ENCODE data around the gene DTX4.
"Not testable (repeated sequence)": the region's sequence is repeated elsewhere in the genome, so short reads cannot be mapped to it uniquely, and the experiment has no call there.

Gene DTX4

GRCh38 chr11:59171508-59172322, at the start of gene DTX4:
TSS of gene DTX4 (plus strand) at chr11:59172132. CDS start at chr11:59172596, 464 bp downstream.
- DNase-seq: peak; percentile 89

- peak; percentile 90 for DNase-seq
Measured at GRCh38 chr11:59135648-59136461, 36.1 kb upstream of the DTX4 start.

DNA sequence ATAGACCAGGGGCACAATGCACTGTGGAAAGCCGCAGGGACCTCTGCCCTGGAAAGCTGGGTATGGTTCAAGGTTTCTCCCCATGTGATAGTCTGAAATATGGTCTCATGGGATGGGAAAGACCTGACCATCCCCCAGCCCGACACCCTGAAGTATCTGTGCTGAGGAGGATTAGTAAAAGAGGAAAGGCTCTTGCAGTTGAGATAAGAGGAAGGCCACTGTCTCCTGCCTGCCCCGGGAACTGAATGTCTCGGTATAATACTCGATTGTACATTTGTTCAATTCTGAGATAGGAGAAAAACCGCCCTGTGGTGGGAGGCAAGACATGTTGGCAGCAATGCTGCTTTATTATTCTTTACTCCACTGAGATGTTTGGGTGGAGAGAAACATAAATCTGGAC, 35.4 kb upstream of the DTX4 start:
- not testable (repeated sequence) for DNase-seq

DNA sequence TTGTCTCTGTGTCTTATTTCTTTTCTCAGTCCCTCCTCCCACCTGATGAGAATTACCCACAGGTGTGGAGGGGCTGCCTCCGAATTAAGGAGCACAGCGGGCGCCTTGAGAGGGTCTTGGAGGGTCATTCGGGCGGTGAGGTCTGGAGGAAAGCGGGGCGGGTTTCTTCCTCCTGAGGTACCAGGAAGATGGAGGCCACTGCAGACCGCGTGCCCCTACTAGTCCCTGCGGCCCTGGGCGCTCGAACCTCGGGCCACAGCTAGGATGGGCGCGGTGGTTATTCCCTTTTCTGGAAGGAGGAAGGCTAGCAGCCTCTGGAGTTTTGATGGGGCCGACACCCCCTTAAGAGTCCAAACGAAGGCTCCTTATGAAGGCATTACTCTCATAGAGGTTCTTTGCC, 34.7 kb upstream of the DTX4 start:
- no peak for DNase-seq

DNA sequence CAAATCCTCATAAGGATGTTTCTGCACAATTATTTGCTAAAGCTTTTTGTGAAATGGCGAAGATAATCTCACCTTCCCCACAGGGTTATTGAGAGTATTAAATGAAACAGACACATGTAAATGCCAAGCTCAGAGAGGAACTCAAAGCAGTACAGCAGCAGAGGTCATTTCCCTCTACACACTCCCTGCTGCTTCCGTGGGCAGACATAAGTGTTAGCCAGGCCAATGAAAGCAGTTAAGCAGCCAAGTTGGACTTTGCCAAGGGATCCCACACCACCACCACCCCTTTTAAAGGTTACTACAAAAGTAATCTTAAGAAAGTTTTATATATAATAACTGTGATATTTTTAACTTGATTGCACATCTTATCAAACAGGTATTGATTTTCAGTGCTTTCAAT, 33.3 kb upstream of the DTX4 start:
- no peak for DNase-seq

- no peak for DNase-seq
Measured at GRCh38 chr11:59141191-59141590, 30.7 kb upstream of the DTX4 start.

DNA sequence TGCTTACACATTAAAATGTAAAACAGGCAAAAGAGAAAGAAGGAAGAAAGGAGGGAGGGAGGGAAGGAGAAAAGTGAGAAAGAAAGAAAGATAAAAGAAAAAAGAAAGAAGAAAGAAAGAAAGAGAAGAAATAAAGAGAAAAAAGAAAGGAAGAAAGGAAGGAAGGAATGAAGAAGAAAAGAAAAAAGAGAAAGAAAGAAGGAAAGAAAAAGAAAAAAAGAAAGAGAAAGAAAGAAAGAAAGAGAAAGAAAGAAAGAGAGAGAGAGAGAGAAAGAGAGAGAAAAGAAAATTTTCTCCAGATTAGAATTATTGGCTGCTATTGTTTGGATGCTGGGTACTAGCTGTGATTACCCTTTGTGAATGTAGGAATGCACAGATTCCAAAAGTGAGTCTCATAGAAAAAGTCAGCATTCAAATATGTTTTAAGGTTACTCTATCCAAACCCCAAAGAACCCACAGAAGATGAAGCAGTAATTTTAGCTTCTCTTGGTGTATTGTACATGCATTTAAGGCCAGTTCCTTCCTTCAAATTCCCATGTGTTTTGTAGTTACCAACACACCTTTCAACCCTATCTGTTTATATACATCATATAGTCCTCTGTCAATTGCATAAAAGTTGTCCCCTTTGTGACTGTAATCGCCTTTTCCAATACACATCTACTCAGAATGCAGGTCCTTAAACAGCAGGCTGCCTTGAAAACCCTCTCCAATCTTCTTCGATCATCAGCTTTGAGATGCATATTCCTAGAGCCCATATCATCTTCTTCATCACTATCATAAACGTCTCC, 30.1 kb upstream of the DTX4 start:
- no peak for DNase-seq

DNA sequence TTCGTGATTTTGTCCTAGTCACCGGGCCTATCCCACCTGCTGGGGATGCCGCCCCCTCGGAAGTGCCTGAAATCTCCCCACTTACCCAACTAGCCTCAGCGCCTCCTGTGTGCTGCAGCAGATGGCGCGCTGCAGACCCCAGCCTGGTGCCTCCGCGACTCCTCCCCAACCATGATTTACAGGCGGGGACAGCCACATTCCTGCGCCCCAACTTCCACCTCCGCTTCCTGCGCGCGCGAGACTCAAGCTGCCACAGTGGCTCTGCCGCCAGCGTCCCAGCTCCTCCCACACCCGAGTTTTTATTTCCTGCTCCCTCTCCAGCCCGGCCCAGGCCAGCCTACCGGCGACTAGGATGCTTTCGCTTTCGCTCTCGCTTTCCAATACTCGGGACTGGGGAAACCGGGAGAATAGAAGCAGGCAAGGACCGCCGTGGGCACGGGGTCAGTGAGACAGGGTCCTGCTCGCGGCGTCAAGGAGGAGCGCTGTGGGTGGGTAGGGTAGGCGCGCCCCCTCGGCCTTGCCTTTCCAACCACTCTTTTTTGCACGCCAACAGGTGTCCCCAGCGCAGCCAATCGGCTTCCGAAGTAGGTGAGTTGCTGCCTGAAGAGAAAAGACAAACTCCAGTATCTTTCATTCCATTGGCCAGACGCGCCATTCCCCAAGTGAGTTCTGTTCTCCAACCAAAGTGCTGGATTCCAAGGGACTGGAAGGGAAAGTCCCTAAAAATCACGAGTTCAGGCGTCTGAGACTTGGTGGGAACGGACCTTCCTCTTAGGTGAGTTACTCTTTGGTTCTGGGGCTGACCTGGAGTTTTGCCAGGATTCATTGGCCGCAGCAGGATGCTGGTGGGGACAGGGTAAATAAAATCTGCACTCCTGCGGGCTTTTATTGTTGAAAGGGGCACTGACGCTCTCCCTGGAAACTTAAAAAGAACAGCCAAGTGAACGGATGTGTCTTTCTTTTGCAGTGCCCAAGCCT, 29.1 kb upstream of the DTX4 start, which contains the start of gene FAM111A:
Gene FAM111A, plus strand, starts transcription at position 327 of the 978 bp plus-strand sequence. CDS start 6,017 bp downstream, outside the sequence.
- peak; percentile 65 for DNase-seq

GRCh38 chr11:59144096-59144495, 27.8 kb upstream of the DTX4 start:
- no peak for DNase-seq

DNA sequence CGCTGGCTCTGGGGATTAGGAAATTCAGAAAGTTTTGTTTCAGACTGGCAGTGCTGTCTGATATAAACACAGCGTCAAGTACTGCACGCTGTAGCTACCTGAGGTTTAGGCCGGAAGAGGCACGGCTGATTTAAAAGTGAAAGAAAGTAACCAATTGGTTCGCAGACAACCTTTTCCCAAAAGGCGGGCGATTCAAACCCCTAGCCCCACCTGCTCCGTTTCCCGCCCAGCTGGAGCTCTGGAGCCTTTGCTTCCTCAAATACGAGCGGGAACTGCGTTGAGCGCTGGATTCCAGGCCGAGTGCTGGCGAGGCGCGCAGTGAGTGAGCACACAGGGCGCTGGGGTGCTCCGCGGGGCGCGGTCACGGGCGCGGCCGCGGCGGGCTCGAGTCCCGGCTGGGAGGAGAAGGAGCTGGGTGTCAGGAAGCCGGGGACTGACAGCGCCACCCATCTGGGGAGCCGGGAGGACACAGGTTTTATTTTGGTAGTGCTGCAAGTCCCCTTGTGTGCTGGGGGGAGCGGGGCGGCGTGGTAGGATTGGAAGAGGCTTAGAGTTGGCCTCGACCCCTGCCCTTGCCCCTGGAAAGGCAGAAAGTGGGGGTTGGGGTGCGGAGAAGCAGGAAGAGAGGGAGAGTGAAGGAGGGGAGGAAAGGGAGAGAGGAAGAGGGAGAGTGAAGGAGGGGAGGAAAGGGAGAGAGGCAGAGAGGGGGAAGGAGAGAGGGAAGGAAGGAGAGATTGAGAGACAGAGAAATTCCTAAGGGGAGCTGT, 27.2 kb upstream of the DTX4 start:
- DNase-seq: peak; percentile 44

DNA sequence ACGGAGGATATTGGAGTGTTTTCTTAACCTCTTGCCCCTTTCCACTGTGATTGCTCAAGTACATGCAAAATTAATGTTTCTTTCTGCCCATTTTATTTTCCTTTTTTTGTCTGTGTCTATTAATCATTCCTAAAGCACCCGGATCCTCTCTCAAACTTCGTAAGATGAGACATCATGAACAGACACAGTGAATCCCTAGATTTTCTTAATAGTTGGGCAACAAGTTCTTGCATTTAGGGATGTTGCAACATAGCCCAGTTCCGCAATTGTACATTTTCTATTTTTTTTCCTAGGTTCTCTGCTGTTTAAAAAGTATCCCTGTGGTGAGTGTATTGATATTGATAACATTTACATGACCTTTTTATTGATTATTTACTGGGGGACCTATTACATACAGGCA, 26.4 kb upstream of the DTX4 start:
- DNase-seq: no peak

DNA sequence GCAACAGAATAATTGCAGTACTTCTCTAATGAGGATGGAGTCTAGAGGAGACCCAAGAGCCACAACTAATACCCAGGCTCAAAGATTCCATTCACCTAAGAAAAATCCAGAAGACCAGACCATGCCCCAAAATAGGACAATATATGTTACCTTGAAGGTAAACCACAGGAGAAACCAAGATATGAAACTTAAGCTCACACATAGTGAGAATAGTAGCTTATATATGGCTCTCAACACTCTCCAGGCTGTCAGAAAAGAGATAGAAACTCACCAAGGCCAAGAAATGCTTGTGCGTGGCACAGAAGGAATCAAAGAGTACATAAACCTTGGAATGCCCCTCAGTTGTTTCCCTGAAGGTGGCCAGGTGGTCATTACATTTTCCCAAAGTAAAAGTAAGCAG, 20.2 kb upstream of the DTX4 start:
- DNase-seq: no peak

DNA sequence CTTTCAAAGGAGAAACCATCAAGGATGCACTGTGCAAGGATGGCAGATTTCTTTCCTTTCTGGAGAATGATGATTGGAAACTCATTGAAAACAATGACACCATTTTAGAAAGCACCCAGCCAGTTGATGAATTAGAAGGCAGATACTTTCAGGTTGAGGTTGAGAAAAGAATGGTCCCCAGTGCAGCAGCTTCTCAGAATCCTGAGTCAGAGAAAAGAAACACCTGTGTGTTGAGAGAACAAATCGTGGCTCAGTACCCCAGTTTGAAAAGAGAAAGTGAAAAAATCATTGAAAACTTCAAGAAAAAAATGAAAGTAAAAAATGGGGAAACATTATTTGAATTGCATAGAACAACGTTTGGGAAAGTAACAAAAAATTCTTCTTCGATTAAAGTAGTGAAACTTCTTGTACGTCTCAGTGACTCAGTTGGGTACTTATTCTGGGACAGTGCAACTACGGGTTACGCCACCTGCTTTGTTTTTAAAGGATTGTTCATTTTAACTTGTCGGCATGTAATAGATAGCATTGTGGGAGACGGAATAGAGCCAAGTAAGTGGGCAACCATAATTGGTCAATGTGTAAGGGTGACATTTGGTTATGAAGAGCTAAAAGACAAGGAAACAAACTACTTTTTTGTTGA, 19.5 kb upstream of the DTX4 start:
- DNase-seq: no peak

DNA sequence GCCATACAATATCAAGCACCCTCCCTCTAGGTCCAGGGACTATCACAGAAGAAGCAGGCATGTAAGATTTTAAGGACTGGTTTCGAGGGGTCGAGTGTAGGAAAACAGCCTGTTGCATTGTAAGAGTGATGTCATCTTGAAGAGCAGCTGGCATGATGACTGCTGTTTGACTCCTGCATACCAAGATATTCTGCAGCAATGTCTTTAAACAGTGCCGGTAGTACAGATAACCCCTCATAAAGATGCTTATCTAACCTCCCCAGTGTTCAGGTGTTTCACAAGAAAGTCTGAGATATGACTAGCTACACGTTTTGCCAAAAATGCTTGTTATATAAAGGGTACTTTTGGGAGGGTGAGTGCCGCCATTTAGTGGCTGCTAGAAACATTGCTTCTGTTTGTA, 17.3 kb upstream of the DTX4 start:
- no peak for DNase-seq

DNA sequence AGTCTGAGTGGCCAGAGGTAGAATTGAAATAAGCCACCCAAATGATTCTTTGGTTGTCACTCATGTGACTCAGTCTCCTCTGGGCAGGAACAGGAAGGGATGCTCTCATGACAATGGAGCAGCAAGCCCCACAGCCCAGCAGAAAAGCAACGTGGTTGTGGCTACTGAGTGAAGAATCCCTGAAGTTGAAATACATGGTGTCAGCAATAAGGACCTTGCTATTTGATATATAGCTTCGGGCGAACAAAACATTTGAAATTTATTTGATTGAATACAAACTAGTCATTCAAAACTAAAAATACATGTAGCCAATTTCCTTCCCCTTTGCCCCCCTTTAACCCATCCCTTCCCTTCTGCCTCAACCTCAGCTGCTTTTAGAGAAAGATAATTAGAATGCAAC, 14.5 kb upstream of the DTX4 start:
- DNase-seq: no peak

- peak; percentile 43 for DNase-seq
Measured at GRCh38 chr11:59158206-59159068, 13.5 kb upstream of the DTX4 start.

GRCh38 chr11:59164028-59164427, 7.9 kb upstream of the DTX4 start:
- DNase-seq: no peak

GRCh38 chr11:59172345-59173079, 580 bp downstream of the DTX4 start:
- DNase-seq: peak; percentile 21

All from stimulated activated CD4-positive, alpha-beta T cell treated with anti-CD3 and anti-CD28 coated beads, Interleukin-12 subunit alpha, Interleukin-12 subunit beta, amount 100 ng/mL, for 4 hours (primary cell).